NCI-H510A treated with DMSO at 0.1 percent for 48 hours (cell line): ENCODE results near the gene ABCB6.
A peak's percentile ranks its signal among the peaks of the same experiment; 100 is the strongest.
"Not testable (repeated sequence)": the region's sequence is repeated elsewhere in the genome, so short reads cannot be mapped to it uniquely, and the experiment has no call there.

Source experiments
- DNase-seq: peaks from one replicate; lab custom pipeline; 2025; lab: John Stamatoyannopoulos, UW

Gene ABCB6

GRCh38 chr2:219213486-219214071 lies 5.2 kb downstream of the ABCB6 start:
- DNase-seq: no peak

- no peak for DNase-seq
Measured at GRCh38 chr2:219213026-219213415, 5.7 kb downstream of the ABCB6 start.

- DNase-seq: no peak
Measured at GRCh38 chr2:219210886-219211362, 7.8 kb downstream of the ABCB6 start.

- no peak for DNase-seq
Measured at GRCh38 chr2:219210196-219210885, 8.4 kb downstream of the ABCB6 start.

- DNase-seq: no peak
Measured at GRCh38 chr2:219209236-219210195, 9.2 kb downstream of the ABCB6 start.

GRCh38 chr2:219207884-219208740 lies 10.6 kb downstream of the ABCB6 start:
- DNase-seq: peak; percentile 34

GRCh38 chr2:219207134-219207883 lies 11.4 kb downstream of the ABCB6 start:
- no peak for DNase-seq

- DNase-seq: peak; percentile 92
Measured at GRCh38 chr2:219206328-219207133, 12.2 kb downstream of the ABCB6 start, which contains the start of gene ZFAND2B. Gene ZFAND2B (plus strand): TSS chr2:219206782. CDS start chr2:219206988, 206 bp downstream.

- no peak for DNase-seq
Measured at GRCh38 chr2:219205981-219206327, 12.8 kb downstream of the ABCB6 start.

GRCh38 chr2:219205165-219205538 lies 13.6 kb downstream of the ABCB6 start:
- DNase-seq: no peak

- no peak for DNase-seq
Measured at GRCh38 chr2:219204425-219205164, 14.2 kb downstream of the ABCB6 start.

GRCh38 chr2:219201331-219201730 lies 17.4 kb downstream of the ABCB6 start:
- DNase-seq: not testable (repeated sequence)

GRCh38 chr2:219200502-219201326 lies 18.0 kb downstream of the ABCB6 start:
- DNase-seq: not testable (repeated sequence)

GRCh38 chr2:219199470-219200211 lies 19.1 kb downstream of the ABCB6 start:
- DNase-seq: no peak

GRCh38 chr2:219198974-219199373 lies 19.8 kb downstream of the ABCB6 start:
- DNase-seq: no peak

GRCh38 chr2:219197388-219197787 lies 21.4 kb downstream of the ABCB6 start:
- DNase-seq: no peak

- no peak for DNase-seq
Measured at GRCh38 chr2:219186754-219187456, 31.9 kb downstream of the ABCB6 start.
